Pulmonary artery endothelial cell (primary cell): ENCODE measurements around the gene NAE1. TPM values are rescaled to one million over a fixed set of nuclear protein-coding genes. Genes with fewer than 3 reads are reported as not detected.

Experiments used
- DNase-seq: peaks from one replicate; pipeline ENCODE4 v3.0.0-alpha.2; 2011; ENCODE audit warnings: low read depth, low spot score
- total RNA-seq: library from RNA; depleted of rRNA; stranded (reverse); fragments of >200 nt; gene quantifications from 2 replicates; pipeline ENCODE4 v1.2.3, GENCODE V29; 2014

NAE1 gene
- total RNA-seq, 1 donor from 2014 or later = 77.2 TPM

DNA sequence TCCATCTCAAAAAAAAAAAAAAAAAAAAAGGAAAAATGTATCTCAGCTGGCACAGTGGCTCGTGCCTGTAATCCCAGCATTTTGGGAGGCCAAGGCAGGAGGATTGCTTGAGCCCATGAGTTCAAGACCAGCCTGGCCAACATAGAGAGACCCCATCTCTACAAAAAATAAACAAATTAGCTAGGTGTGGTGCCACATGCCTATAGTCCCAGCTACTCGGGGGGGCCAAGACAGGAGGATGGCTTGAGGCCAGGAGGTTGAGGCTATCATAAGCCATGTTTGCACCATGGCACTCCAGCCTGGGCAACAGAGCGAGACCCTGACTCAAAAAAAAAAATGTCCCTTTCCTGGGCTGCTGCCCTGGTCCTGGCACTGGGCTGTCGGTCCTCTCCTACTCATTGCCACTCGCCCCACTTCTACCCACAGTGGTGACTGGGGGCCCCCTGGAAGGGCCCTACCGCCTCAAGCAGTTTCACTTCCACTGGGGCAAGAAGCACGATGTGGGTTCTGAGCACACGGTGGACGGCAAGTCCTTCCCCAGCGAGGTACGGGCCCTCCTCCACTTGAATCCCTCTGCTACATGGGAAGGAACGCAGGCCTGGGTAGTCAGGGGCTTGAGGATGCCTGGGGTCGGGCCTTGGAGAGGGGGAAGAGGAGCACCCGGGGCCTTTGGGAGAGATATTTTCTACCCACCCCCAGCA lies 19.5 kb upstream of the NAE1 start:
- DNase-seq = no peak

DNA sequence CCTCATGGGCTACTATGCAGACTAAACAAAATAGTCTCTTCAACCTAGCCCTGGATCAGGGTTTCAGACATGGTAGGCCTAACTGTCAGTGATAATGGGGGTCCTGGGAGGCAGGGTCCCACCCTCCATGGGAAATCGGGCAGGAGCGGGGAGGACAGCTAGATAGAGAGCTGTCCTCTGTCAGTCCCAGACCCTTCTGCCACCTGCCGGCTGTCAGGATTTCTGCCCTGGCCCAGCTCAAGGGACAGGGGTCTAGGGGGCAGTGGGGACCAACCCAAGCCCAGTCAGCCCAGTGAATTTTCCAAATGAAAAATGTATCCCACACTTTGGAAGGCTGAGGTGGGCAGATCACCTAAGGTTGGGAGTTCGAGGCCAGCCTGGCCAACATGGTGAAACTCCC lies 18.8 kb upstream of the NAE1 start:
- no peak for DNase-seq

DNA sequence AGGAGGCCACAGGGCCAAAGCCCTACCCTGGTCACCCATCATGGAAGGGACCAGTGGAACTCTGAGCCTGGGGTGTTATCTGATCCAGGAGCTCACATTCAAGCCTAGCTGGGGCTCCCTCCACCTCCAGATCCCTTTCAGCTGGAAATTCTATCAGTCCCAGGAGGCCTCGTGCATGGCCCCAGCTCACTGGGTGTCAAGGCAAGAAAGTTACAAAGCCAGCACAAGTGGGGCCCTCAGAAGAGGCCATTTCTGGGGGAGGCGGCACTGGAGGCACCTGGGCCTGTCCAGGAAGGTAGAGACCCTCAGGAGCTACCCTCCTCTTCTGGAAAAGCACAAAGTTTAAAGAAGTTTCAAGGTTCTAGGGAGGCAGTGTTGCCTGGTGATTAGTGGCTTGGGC lies 18.2 kb upstream of the NAE1 start:
- no peak for DNase-seq

DNA sequence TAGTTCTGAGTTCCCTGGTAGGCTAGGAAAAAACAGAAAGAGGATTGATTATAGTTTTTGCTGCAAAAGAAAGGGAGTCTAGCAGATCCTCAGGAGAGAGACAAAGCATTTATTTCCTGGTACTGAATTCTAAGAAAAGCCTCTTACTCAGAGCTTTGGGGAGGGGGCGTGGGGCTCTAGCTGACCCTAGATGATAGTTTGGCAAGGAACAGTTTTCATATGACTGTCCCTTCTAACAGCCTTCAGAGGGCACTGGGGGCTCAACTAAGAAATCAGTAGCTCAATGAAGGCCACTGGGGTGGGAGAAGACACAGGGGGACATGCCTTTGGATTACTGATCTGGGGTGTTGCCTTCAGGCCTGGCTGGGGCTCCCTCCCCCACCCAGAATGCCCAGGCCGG lies 17.4 kb upstream of the NAE1 start:
- DNase-seq = no peak

DNA sequence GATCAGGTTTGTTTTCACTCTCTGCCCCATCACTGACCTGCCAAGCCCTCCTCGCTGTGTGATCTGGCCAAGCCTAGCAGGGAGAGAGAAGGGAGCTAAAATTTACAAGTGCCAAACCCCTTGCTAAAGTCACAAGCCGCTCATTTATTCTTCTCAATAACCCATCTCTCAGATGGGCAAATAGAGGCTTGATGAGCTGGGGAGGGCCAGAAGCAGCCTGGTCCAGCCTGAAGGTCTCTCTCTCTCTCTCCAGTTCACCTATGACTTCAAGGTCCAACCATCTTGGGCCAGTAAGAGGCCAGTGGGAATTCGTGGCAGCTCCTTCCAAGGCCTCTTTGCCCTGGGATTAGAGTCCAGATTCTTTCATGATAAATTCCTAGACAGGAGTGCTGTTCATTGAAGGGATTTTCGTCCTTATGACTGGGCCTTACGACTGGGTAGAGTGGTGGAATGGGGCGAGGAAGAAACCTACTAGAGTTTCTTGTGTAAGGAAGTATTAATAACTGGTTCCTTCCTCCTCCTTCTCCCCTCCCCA lies 16.8 kb upstream of the NAE1 start:
- DNase-seq = no peak

DNA sequence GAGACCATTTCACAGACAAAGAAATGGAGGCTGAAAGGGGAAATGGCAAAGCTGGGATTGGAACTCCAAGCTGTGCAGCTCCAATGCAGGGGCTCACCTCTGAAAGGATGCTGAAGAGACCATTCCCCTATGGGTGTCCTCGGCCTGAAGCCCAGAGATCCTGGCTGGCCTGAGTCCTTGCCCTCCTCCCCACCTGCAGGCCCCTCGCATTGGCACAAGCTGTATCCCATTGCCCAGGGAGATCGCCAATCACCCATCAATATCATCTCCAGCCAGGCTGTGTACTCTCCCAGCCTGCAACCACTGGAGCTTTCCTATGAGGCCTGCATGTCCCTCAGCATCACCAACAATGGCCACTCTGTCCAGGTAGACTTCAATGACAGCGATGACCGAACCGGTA lies 16.1 kb upstream of the NAE1 start:
- no peak for DNase-seq

DNA sequence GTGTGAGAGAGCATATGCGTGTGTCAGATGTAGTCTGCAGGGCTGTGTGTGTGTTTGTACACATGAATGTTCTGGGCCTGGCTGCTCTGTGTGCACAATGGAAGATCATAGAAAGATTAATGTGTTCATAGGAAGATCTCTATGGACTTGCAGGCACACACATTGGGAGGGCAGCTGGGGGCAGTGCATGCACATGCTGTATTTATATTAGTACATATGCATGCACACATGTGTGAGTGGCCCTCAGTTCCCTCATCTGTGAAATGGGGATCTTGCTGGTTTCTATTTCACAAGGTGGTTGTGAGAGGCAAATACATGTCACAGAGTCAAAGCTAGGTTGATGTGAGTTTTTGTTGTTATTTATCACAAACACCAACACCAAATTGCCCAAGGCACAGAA lies 15.5 kb upstream of the NAE1 start:
- no peak for DNase-seq

DNA sequence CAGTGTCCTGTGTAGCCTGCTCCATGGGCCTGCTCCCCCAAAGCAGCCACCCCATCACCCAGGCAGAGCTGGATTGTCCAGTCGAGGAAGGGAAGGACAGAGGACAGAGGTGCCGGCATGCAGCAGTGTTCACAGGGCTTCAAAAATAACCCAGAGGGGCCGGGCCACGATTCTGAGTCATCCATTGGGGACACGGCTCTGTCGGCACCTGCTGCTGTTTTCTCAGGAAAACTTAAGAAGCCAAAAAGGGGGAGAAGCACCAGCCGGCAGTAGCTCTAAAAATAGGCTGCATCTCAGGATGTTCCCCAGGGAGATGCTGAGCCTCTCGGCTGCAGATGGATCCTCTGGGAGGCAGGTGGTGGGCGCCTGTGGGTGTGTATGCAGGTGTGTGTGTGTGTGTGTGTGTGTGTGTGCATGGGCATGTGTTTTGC lies 15.0 kb upstream of the NAE1 start:
- no peak for DNase-seq

DNA sequence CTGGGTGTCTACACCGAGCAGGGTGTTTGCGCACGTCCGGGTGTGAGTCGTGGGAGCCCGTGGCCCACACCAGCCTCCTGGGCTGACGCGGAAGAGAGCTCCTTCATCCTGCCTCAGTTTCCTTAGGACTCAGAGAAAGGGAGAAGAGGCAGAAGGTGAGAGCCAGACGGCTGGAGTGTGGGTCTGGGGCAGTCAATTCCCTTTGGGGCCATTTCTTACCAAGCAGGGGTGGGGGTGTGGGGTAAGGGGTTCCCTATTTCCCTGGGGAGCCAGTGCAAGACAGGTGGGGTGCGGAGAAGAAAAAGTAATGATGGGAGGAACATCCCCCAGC lies 14.3 kb upstream of the NAE1 start:
- DNase-seq = no peak

DNA sequence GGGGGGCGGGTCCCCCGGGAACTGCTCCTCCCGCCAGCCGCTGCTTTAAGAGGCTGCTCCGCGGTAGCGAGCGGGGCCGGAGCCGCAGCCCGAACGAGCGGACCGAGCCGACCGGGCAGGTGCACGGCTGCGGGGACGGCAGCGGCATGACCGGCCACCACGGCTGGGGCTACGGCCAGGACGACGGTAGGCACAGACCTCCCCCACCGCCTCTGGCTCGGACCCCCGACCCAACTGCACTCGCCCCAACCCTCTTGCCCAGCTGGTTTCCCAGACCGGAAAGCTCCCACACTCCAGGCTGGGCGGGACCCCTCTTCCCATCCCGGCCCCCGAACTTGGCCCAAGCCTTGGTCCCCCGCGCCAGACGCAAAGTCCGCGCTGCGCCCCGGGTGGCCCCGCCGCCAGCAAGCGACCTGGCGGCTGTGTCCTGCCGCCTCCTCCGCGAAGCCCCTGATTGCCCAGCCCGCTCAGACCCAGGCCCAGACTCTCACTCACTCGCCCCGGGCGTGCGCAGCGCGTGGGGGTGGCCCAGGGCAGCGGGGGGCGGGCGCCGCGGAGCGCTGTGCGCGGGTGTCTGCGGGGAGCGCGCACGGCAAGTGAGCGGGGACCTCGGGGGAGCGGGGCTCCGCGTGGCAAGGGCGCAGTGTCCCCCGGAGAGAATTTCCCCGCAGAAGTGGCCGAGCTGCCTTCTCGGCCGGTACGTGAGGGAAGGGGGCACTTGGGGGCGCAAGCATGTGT lies 13.7 kb upstream of the NAE1 start, which contains the start of gene CA7:
CA7 (plus strand) TSS at position 73 of the 738 bp plus-strand sequence; CDS start at position 147, 74 bp downstream.
- DNase-seq = no peak

DNA sequence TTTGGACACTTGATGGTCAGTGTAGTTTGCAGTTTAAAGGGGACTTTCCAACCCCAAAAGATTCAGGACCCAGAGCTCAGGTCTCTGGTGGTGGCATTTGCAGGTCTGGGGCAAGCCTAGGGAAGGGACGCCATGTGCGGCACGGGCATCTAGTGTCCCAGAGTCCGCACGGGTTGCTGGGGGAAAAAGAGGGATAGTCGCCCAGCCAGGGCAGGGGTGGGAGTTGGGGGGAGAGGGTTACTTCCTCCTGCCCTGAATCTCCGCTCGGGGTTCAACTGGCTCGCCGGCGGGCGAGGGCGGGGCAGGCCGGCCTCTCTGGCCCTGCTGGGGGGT lies 13.2 kb upstream of the NAE1 start:
- DNase-seq = no peak

DNA sequence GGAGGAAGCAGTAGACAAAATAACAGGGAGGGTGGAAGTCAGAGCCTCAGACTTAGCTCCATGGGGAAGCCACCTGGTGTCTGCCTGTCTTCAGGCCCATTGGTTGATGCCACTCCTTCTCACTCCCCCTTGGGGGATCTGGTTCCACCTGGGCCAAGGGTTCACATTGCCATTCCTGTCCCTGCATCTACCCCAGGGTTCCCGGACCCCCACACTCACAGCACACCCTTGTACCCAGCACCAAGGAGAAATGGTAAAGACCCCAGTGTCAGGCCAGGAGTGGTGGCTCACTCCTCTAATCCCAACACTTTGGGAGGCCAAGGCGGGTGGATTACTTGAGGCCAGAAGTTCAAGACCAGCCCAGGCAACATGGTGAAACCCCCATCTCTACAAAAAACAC lies 12.4 kb upstream of the NAE1 start:
- no peak for DNase-seq

DNA sequence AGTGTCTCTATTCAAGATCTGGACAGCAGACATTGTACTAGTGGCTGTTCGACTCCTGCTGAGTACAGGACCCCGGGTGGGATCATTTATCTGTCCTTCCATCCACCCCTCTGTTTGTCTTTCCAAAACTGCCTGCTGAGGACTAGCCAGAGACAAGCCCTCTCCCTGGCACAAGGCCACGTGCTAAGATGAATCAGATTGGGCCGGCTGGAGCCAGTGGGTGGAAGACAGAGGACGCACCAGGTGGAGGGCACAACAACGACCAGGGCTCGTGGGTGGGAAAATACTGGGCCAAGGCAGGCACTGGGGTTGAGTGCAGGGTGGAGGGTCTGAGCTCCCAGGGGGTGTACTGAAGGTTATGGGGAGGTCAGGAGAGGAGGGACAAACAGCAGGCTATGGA lies 12.0 kb upstream of the NAE1 start:
- DNase-seq = no peak

DNA sequence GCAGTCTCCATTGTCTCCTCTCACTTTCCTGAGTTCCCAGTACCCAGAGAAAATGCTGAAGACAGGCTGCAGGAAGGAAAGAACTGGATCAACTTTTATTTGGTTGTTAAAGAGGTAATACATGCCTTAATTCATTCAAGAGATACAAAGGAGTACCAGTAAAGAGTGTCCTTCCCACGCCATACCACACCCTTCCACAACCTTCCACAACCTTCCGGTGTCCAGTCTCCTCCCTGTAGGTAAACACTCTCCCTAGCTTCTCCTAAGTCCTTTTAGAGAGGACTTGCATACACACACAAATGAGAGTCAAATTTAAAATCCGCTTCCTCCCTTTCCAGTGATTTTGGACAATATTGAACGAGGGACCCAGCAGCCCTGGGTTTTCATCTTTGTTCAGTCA lies 10.6 kb upstream of the NAE1 start:
- DNase-seq = no peak

DNA sequence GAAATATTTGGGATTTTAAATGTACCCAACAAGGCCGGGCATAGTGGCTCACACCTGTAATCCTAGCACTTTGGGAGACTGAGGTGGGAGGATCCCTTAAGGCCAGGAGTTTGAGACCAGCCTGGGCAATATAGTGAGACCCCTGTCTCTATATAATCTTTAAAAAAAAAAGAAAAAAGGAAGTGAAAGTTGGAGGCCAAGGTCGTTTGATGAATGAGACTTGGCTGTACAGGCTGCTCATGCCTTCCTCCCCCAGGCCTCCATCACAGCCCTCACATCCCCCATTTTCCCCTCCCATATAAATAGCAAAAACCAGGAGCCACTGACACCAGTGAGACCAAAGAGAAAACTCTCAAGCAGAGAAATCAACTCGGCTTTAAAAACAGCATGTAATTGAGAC lies 10.1 kb upstream of the NAE1 start:
- no peak for DNase-seq

DNA sequence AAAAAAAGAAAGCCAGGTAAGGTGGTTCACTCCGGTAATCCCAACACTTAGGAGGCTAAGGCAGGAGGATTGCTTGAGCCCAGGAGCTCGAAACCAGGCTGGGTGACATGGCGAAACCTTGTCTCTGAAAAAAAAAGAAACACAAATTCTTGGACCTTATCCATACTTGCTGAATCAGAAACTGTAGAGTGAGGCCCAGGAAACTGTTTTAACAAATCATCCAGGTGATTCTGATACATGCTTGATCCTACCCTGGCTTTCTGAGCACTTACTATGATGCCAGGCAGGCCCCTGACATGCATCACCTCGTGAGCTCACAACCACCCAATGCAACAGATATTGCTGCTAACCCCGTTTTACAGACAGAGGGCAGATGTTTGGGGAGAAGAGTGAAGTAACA lies 4.0 kb upstream of the NAE1 start:
- no peak for DNase-seq

DNA sequence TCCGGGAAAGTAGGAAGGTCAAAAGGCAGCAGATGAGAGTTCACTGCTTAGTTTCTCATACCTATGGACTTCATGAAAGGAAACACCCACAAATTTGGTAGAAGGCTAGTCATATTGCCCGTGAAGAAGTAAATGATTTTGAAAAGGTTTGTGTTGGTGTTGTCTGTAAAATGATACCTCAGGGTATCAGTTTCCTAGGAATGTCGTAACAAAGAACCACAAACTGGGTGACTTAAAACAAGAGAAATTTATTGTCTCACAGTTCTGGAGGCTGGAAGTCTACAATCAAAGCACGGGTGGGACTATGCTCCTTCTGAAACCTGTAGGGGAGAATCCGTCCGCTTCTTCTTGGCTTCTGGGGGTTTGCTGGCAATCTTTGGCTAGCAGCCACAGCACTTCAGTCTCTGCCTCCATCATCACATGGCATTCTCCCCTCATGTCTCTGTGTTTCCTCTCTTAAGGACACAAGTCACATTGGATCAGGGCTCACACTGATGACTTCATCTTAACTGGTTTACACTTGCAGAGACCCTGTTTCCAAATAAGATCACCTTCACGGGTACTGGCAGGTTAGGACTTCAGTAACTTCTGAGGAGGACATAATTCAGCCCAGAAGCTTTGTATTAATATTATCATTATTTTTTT lies 2.0 kb upstream of the NAE1 start:
- no peak for DNase-seq

DNA sequence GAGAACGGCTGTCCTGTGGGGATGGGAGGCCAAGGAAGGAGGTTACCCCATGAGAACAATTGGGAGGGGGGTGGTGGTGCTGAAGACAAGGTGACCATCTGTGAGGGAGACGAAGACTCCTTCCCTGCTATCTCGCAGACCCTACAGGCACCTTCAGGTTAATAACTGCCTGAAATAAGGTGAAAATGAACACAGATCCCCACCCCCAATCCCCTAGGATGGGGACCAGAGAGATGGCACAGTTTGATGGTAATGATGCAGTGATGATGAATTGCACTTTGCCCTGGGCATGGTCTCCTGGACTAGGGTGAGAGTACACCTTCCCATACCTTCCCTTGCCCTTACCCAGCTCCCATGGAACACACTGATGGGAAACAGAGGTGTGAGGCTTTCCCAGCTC lies 1.4 kb upstream of the NAE1 start:
- no peak for DNase-seq

DNA sequence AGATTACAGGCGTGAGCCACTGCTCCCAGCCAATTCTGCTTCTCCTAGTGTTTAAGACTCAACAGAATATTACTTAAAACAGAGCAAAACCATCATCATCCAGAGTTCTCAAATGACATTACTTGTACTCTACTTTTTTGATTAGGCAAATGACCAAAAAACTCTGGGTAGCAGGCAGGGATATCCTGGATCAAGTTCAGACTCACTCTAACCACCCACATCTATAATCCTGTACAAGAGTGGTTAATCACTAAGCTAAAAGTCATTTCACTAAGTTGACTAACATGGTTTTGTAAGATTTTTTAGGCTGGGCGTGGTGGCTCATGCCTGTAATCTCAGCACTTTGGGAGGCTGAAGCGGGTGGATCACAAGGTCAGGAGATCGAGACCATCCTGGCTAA lies 6.8 kb downstream of the NAE1 start:
- DNase-seq = no peak

DNA sequence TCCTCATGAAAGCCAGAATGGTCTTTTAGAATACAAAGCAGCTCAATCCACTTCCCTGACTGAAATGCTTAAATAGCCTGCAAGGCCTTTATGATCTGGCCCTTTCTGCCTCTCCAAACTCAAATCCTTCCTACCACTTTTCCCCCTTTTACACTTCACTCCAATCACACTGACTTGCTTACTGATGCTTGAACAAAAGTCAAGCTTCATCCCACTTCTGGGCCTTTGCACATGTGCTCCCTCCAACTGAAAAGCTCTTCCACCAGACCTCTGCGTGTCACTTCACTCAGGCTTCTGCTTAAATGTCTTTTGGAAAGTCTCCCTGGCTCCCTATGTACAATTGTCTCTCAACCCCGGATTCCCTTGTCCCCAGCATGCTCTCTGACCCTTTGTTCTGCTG lies 16.0 kb downstream of the NAE1 start:
- DNase-seq = no peak

DNA sequence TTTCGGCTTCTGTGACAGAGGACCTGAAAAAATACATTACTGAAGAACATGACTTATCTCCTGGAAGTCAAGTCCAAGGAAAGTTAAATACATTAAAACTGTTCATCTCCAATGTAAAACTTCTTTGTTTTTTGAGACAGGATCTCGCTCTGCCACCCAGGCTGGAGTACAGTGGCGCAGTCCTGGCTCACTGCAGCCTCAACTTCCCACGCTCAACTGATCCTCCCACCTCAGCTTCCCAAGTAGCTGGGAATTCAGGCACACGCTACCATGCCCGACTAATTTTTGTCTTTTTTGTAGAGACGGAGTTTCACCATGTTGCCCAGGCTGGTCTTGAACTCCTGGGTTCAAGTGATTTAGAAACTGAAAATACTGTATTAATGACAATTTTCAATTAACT lies 19.7 kb downstream of the NAE1 start:
- no peak for DNase-seq

DNA sequence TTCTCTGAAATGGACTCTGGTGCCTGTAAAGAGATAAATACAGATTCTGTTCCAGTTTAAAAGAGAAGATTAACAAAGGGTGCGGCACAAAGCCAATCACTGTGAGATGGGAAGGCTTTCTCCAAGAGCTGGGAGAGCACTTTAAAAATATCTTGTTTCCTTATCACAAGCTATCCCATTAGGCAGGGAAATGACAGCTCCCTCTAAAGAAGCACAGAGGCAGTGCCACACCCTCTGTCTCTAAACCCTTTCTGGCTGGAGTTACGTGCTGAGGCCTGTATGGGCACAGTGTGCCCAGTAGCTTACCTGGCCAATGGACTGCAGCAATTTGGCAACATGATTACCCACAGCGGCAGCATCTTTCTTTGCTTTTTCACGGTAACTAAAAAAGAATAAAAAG lies 20.4 kb downstream of the NAE1 start:
- DNase-seq = no peak

DNA sequence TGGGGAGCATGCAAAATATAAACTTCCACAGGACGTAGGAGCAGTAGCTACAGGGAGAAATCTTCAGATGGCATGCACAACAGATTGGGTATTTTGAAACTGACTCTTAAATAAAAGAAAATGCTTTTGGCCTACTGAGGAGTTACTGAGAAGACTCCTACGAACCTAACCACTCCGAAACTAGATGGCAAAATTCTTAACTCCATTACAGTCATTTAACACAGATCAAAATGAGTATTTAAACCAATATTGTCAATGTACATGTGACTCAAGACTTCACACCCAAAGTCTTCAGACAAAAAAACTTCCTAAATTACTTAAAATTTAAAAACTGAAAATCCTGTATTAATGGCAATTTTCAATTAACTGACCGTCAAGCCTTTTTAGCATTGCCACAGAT lies 21.0 kb downstream of the NAE1 start:
- no peak for DNase-seq
